G401 (cell line): Measurements from ENCODE around the gene PACSIN1. TPM values are rescaled to one million over a fixed set of nuclear protein-coding genes. Genes with fewer than 3 reads are reported as not detected.

Source experiments
- DNase-seq: peaks from one replicate; pipeline ENCODE4 v3.0.0-alpha.2; 2015; ENCODE audit warnings: low spot score
- in situ Hi-C: cut with HindIII; loops from 2 replicates; pipeline ENCODE4 v1.10.0; 2016; ENCODE audit warnings: low sequenced_read_pairs, mixed read lengths
- total RNA-seq: library from RNA; depleted of rRNA; stranded (reverse); fragments of >200 nt; shearing (Covaris generic); gene quantifications from 2 replicates; pipeline ENCODE4 v1.2.3, GENCODE V29; 2014

Gene PACSIN1
- total RNA-seq, 1 experiment from 2014 or later: not detected

DNA sequence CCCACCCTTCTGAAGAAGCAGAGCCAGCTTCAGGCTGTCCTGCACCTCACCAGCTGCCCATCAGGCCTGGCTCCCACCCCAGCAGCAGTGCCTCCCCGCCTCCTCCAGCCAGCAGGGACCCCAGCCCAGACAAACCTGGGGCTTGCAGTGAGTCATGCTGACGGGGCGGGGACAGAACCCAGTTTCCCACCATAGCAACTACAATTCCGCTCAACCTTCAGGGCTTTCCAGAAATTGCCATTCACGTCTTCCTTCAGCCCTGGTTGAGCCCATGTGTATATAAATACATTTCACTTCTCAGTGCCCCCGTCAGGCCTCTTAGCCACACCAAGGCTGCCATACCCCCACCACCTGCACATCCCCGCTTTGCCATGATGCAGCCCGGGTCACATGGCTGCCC, 85.8 kb downstream of the PACSIN1 start:
- DNase-seq: no peak
- in situ Hi-C loops: no loop called here

DNA sequence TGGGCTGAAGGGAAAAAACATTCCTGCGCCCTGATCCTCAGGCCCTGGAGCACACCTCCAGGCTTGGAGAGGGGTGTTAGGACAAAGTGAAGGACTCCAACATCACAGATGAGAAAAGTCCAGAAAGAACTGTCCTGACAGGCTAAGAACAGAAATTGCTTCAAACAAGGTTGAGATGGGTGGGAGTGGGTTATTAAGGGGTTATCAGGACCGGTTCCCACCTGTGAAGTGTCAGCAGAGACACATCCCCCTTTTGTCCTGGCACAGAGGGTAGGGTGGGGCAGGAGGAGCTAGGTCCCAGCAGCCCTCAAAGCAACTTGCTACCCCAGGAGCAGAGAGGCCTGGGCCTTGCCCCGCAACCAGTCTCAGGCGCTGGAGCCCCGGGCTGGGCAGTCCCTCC, 86.7 kb downstream of the PACSIN1 start:
- in situ Hi-C loops: no loop called here
- DNase-seq: no peak

DNA sequence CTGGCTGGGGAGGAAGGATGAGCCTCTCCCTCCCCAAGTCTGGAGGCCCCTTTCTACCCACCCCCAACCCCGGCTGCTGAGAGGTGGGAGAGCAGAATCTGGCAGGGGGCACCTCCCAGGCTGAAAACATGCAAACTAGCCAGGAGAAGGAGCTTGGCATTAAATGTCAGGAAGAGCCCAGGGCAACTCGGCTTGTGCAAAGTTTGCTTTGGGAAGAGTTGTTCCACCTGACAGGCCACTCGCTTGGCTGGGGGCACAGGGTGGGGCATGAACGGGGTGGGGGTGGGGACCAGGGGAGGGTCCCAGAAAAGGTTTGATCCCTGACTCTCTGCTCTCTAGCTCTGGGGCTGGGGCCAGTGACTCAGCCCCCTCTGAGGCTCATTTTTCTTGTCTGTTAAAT, 87.3 kb downstream of the PACSIN1 start:
- in situ Hi-C loops: no loop called here
- DNase-seq: no peak

DNA sequence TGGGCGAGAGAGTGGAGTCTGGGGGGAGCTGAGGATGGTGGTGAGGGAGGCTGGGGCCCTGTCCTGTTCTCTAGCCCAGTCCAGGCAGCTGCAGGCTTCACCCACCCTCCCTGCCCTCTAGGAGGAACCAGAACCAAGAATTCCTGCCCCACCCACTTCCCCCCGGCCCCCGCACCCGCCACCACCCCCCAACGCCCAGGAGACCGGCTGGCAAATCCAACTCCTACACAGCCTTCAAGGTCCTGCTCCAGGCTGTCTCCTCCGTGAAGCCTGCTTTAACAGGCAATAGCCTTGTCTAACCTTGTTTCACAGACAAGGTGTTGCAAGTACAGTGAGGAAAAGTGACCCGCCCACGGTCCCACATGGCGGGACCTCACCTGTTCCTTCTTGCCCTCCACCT, 87.9 kb downstream of the PACSIN1 start:
- DNase-seq: no peak
- in situ Hi-C loops: no loop called here

DNA sequence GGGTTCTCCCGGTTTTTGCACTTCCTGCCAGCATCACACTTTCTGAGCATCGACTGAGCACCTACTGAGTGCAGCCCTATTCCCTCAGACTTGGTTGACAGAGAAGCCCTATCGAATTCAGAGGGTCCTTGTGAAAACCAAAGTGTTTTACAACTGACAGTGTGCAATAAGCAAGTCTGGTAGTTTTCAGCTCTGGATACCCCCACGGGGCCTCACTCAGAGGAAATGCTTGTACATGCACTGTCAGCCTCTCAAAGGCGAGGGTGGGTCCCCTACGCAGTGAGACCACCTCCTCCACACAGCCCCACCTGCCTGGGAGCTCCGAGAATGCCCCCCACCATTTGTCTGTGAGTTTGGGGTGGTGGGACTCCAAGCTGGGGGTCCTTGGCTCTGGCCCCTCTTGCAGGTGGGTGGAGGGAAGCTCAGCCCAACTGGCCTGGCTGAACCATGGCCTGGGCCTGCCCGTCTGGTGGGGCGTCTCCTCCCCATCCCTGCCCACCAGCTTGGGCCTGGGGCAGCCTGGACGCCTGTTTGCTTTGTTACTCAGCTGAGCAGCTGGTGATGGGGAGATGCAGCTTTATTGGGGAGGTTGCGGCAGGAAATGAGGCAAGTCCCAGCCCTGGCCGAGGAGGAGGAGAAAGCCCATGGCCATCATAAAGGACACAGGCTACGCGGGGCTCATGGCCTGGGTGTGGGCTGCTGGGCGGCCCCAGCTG, 88.6 kb downstream of the PACSIN1 start:
- in situ Hi-C loops: no loop called here
- DNase-seq: no peak

DNA sequence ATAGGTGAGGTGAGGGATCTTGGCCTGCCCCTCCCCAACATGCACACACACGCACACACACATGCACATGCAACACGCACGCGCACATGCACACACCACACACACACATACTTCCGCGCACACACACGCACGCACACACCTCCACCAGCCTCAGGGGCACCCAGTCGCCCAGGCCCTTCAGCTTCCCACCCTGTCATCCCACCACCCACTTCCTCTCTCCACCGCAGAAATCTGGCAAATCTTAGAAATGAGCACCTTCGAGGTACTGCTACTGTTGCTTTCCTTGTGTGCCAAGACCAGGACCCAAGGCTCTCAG, 89.1 kb downstream of the PACSIN1 start:
- DNase-seq: no peak
- in situ Hi-C loops: no loop called here

DNA sequence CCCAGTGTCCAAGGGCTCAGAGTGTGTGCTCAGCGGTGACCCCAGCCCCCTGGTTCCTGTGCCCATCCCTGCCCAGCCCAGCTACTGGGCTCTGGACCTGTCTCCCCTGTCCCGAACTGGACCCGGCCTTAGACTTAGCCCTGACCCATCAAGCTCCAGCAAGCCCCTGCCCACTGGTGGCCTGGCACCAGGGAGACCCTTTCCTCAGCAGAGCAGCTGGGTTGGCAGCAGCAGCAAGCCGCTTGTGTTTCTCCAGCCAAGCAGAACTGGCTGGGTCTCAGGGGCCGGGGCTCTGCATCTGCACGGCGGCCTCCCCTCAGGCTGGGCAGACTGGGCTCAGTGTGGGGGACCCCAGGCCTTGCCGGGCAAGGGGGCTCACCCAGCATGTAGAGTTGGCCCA, 89.5 kb downstream of the PACSIN1 start:
- no peak for DNase-seq
- in situ Hi-C loops: no loop called here

DNA sequence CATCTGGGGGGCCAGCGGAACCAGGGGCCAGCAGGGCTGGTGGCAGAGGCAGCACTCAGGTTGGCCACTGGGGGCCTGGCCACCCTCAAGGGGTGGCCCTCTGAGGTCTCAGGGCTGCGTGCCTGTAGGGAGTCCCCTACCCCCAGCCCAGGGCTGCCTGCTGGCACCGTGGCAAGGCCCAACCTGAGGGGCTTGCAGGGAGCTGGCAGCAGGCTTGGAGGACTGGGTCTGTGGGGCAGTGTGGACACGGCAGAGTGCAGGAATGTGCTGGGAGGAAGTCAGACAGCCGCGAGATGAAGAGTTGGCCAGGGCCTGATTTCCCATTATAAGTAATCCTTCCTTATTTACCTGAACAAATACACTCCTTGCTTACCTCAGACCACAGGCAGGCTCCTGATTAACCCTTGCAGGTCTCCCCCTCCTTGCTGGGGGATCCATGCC, 90.2 kb downstream of the PACSIN1 start, which contains the start of gene SPDEF:
Gene SPDEF (minus strand): TSS at position 299 of the 441 bp plus-strand sequence. CDS start 11,874 bp downstream, outside the sequence.
- in situ Hi-C loops: no loop called here
- no peak for DNase-seq

DNA sequence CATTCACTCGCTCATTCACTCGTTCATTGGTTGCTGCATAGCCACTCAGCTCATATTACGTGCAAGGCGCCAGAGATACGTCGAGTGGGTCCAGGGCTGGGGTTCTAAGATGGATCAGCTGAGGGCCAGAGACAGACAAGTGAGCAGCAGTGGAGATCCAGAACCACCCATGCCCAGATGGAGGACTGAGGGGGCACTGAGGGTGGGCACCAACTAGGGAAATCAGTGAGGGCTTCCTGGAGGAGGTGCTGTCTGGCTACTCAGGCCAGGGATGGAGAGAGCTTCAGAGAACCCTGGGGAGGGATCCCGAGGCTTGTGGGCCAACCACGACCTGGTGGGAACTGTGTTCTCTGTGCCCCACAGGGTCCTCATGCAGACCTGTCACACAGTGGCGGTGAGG, 90.6 kb downstream of the PACSIN1 start:
- DNase-seq: no peak
- in situ Hi-C loops: no loop called here

DNA sequence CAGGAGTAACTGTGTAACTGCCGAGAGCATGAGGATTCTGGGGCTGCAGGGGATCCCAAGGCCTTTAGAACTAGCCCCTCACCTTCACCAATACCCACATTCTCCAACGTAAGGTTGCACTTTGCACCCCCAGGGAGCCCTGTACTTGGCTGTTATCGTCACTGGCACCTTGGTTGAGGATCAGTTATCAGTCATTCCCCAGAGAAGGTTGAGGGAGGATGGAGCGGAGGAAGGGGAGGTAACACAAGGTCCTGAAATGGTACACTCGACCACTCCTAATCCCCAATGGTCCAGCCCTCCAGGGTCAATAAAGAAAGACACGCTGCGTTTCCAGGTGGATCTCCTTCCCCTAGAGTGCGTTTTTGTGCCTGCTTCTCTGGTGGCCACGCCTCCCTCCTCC, 91.4 kb downstream of the PACSIN1 start:
- in situ Hi-C loops: no loop called here
- no peak for DNase-seq

DNA sequence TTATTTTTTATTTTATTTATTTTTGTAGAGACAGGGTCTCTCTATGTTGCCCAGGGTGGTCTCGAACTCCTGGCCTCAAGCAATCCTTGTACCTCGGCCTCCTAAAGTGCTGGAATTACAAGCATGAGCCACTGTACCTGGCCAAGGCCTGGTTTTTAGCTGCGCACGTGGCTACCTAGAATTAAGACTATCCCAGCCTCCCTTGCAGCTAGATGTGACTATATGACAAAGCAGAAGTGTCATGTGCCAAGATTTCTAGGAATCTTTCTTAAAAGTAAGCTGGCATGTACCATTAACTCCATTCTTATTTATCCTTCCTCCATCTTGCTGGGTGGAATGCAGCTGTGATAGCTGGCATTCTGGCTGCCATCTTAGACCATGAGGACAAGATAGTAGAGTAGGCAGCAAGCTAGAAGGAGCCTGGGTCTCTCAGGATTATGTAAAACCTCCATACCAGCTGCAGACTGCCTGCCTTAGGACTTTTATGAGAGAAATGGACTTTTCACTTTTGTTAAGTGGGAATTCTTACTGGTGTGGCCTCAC, 92.4 kb downstream of the PACSIN1 start:
- in situ Hi-C loops: no loop called here
- DNase-seq: no peak

DNA sequence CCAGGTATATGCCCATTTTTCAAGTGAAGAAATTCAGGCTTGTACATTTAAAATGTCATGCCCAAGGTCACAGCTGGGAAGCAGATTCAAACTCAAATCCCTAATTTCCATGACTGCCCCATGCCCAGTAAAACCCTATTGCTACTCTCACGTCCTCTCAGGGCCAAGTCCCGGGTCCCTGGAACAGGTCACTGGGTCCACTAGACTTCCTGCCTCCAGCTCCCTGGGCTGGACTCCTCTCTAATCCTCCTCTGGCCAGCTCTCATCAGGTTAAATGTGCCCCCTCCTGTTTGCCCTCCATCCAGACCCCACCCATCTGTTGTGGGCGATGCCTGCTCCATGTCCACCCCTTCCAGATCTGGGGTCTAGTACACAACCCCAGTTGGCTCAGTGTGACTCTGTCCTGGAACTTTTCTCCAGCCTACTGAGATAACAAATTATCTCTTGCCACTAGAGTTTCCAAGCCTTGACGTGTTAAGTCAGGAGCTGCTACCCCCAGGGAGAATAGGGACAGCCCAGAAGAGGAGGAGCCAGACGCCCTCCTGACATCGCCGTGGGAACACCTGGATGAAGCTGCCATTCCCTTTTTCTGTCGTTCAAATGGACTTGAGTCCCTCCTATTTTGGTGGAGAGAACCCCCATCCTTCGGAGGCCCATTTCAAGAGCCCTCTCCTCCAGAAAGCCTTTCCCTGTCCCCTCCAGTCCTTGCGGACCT, 93.9 kb downstream of the PACSIN1 start:
- no peak for DNase-seq
- in situ Hi-C loops: no loop called here

DNA sequence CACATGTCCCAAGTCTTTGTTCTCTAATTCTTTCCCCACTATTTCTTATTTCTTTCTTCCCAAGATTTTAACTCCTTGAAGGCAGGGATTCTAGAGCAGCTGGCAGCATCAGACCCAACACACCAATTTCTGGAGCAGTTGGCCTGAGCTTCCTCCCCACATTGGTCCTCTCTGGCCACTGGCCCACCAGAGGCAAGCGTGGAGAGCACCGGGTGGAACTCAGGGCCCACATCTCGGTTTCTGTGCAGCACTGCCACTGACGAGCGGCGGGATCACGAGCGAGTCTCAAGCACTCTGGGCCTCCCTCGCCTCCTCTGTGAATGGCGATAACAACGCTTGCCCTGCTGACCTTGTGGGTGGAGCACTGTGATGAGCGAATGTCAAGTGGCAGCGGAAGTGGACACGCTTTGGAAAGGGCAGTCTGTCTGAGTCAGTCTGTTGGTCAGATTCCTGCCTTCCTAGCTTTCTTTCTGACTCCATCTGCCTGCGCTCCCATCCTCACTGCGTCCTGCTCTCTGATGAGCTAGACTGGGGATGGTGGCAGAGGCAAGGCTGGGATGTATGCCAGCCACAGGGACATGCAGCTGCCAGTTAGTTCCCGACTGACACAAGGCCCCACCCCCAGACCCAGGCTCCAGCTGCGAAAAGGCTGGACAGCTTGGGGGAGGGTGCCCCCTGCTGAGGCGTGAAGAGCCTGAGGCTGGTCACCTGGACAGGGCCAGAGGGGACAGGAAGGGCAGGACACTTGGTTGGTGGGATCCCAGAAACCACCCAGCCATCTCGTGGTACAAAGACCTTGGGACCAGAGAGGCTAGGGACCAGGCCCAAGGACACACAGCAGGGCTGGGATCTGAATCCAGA, 94.7 kb downstream of the PACSIN1 start:
- DNase-seq: no peak
- in situ Hi-C loops: no loop called here

DNA sequence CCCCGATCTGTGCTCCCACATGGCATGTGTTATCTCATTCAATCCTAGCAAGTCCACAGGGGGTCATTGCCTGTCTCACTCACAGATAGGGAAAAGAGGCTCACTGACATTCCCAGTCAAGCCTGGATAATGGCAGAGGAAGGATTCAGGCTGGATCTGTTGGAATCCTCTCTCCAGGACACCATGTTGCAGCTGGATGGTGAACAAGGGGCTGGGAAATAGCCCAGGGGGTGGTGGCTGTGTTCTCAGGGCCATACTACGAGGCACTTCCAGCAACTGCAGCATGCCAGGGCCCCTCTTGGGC, 95.3 kb downstream of the PACSIN1 start:
- no peak for DNase-seq
- in situ Hi-C loops: no loop called here

DNA sequence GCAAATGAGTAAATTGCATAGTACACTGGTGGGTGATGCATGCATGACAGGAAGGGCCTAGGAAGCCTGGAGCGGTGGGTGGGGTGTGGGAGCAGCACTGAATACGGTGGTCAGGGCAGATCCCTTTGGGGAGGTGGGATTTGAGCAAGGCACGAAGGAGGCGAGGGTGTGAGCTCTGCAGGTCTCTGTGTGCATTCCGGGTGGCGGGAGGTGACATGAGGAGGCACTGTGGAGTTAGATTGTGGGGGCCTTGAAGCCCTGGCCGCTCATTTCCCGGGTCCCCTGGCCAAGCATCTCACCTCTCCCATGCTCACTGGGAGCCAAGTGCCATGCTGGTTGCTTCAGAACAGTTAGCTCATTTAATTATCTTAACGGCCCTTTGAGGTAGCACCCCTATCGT, 96.5 kb downstream of the PACSIN1 start:
- in situ Hi-C loops: no loop called here
- DNase-seq: no peak

DNA sequence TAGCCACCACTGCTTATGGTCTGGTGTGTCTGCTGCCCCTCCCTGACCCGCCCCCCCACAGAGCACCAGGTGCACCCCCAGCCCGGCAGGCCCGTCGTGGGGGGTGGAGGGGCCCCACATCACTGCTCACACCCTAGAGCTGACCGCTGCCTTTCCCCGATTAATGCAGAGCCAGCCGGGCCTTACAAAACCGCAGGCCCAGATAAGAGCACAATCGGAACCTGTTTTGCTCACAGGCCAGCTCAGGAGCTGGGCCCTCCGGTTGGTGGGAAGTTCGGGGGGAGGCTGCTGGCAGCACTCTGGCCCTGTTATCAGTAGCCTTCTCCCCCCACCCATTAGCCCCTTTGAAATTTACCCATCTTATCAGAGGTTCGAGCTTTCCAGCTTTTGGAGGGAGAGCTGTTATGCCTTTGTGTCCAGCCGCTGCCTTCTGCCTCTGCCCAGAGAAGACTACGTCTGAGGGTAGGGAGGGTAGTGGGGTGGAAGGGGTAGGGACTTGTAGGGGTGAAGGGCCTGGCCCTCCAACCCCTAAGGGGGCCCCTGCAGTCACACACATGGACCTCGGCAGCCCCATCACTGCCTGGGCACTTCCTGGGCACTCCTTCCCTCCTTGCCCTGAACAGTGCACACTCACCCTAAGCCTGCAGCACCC, 97.1 kb downstream of the PACSIN1 start:
- in situ Hi-C loops: no loop called here
- DNase-seq: no peak

DNA sequence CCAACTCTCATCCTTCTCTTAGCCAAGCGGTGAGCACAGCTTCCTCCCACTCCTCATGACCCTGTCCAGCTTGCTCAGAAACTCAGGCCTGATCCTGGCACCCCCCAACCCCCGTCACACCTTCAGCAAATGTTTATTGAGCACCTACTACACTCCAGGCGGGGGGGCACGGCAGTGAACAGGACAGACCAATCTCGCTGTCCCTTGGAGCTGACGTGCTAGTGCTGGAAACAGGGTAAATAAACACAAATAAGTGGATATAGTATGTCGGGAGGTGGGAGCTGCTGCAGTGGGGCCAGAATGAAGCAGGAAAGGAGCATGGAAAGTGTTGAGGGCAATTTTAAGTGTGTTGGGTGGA, 97.6 kb downstream of the PACSIN1 start:
- DNase-seq: no peak
- in situ Hi-C loops: no loop called here

DNA sequence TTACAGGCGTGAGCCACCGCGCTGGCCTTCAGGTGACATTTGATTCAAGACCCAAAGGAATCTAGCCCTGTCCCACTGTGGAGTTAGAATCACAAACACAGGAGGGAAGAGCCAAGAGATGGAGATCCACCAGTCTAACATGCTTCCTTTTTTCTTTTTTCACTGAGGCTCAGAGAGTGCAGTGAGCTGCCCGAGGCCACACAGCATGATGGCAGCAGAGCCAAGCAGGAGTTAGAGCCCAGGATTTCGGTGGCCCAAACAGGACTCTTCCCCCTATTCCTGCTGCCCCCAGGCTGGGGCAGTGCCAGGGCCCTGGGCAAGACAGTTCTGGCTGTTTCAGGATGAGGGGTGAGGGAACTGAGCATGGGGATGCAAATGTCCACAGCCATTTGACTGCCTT, 98.3 kb downstream of the PACSIN1 start:
- DNase-seq: no peak
- in situ Hi-C loops: no loop called here

DNA sequence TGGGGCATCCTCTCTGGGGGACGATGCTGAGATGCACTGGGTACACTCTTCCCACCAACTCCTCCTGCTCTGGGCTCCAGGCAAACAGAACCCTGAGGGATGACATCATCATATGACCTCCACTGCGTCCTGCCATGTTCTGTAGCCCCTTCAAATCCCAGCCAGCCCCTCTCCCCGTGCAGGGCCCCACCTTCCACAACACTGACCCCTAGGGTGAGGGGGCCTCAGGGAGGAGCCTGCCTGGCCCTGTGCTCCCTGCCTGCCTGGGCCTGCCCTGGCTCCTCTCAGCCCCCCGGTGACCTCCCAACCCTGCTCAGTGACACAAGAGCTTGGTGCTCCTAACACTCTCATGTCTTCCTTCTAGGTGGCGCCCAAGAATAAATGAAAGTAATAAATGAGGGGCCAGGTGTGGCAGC, 99.9 kb downstream of the PACSIN1 start:
- in situ Hi-C loops: no loop called here
- DNase-seq: no peak
